ENCODE data around the gene RAB9A.

The RAB9A gene

DNA sequence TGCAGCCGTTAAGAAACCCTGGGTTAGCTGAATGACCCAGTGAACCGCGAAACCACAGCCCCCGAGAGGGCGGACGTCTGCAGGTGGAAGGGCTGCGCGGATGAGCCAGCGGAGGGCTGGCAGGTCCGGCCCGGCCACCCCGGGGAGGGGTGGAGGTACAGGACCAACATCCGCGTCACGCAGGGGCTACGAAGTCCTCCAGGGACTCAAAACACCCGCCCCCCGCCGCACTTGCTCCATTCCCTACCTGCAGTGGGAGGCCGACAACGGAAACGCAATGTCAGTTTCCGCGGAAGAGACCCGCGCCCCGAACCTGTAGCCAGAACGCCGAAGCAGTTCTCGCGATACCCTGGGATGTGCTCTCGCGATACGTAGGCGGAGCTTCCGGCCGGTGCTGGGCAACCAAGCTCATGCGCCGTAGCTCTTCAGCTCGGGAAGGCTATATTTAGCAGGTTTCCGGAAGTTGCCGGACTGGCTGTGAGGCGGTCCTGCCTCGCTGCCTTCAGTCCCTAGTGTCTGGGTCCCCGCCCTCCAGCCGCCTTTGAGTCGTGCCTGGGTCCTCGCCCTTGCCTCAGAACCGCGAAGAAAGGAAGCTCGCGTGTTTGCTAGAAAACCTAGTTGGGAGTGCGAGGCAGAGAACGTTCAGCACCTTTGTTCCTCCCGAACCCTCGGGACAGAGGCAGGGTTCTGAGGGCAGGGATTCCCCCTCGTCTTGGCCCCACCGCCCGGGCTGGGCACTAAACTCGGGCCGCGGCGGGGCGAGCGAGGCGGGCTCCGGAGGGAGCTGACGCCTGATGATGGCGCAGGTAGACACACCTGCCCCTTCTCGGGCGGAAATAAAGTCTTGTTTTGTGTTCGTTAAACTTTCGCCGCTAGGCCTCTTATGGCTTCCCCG lies 45.6 kb downstream of the RAB9A start, which contains the start of the genes OFD1 and TRAPPC2:
Gene OFD1 (plus strand): TSS at position 471 of the 895 bp plus-strand sequence. CDS start 324 bp downstream, at position 795.
Gene TRAPPC2 (minus strand): TSS at position 343 of the 895 bp plus-strand sequence. CDS start 14,657 bp downstream, outside the sequence.
- TF ChIP-seq, protein P1, sequence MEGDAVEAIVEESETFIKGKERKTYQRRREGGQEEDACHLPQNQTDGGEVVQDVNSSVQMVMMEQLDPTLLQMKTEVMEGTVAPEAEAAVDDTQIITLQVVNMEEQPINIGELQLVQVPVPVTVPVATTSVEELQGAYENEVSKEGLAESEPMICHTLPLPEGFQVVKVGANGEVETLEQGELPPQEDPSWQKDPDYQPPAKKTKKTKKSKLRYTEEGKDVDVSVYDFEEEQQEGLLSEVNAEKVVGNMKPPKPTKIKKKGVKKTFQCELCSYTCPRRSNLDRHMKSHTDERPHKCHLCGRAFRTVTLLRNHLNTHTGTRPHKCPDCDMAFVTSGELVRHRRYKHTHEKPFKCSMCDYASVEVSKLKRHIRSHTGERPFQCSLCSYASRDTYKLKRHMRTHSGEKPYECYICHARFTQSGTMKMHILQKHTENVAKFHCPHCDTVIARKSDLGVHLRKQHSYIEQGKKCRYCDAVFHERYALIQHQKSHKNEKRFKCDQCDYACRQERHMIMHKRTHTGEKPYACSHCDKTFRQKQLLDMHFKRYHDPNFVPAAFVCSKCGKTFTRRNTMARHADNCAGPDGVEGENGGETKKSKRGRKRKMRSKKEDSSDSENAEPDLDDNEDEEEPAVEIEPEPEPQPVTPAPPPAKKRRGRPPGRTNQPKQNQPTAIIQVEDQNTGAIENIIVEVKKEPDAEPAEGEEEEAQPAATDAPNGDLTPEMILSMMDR (conservative IDR thresholded peaks at IDR 0.05; ENCODE audit: control insufficient read depth, insufficient read depth, low read depth, low read length) = no peak
- H3K4me3 ChIP-seq (ENCODE audit: control insufficient read depth, low read depth, low read length) = peak within 1 kb of the TSS; percentile 91
- DNase-seq (ENCODE audit: low read depth) = peak; percentile 95

DNA sequence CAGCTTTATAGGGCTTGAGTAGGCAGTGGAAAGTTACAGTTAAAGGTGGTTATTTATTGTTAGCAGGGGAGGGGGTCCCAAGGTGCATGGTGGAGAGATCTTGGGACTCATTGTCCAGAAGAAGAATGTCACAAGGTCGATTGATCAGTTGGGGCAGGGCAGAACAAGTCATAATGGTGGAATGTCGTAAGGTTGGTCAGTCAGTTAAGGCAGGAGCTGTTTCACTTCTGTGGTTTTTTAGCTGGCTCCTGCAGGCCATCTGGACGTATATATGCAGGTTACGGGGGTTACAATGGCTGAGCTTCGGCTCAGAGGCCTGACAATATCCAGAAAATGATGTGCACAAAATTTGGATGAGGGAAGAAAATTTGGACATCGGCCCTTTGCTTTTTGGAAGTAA lies 52.8 kb downstream of the RAB9A start:
- no peak overlapping the region for H3K4me3 ChIP-seq (ENCODE audit: control insufficient read depth, low read depth, low read length)
- TF ChIP-seq, protein P1 (conservative IDR thresholded peaks at IDR 0.05; ENCODE audit: control insufficient read depth, insufficient read depth, low read depth, low read length) = no peak
- DNase-seq (ENCODE audit: low read depth) = no peak

DNA sequence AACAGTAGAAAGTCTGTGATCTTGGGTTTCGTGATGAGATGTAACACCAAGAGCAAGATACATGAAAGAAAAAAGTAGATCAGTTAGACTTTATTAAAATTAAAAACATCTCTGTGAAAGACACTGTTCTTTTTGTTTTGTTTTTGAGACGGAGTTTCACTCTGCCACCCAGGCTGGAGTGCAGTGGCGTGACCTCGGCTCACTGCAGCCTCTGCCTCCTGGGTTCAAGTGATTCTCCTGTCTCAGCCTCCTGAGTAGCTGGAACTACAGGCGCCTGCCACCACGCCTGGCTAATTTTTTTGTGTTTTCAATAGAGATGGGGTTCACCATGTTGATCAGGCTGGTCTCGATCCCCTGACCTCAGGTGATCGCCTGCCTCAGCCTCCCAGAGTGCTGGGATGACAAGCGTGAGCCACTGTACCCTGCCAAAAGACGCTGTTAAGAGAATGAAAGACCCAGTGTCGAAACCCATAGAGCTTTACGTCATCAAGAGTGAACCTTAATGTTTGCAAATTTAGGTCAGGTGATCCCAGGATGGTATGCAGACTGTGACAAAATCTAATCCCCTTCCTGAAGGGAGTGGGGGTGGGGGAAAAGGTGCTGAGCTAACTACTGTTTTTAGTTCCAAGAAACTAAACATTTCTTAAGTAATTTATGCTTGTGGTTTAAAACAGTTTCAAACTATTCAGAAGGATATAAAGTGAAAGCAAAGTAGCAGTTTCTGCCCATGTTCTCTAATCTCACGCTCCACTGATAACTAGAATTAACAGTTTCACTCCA lies 53.7 kb downstream of the RAB9A start:
- DNase-seq (ENCODE audit: low read depth) = no peak
- H3K4me3 ChIP-seq (ENCODE audit: control insufficient read depth, low read depth, low read length) = no peak overlapping the region
- TF ChIP-seq, protein P1 (conservative IDR thresholded peaks at IDR 0.05; ENCODE audit: control insufficient read depth, insufficient read depth, low read depth, low read length) = no peak

DNA sequence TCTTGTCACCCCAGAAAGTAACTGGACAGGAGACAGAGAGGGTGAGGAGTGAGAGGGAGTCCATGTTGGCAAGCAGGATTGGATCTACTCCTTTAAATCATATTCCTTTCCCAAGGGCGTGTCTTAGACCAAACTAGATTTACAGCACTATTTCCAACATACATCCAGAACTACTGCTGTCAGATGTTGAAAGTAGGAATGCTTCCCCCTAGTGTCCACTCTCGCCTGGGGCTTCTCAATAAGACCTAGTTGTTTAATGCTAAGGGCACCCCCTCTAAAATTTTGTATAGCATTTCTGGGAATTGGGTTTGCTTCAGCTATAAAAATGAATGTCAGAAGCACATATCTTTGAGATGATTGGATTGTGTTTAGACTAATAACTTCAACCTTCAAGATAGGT lies 58.9 kb downstream of the RAB9A start:
- DNase-seq (ENCODE audit: low read depth) = peak; percentile 81
- H3K4me3 ChIP-seq (ENCODE audit: control insufficient read depth, low read depth, low read length) = no peak overlapping the region
- TF ChIP-seq, protein P1 (conservative IDR thresholded peaks at IDR 0.05; ENCODE audit: control insufficient read depth, insufficient read depth, low read depth, low read length) = peak; percentile 62

DNA sequence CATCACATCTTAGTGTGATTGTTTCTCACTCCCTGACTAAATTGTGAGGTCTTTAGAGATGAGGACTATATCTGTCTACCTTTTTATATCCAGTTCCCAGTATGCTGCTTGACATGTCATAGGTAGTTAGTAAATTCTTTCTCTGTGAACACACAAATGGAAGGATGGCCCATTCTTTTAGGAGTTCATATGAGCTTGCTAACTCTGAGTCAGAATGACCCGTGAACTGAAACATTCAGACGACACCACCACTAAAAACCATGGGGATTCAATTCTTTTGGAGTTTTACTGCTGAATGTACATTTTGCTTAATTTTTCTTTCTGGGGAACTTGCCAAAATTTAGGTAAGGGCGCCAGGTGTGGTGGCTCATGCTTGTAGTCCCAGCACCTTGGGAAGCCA lies 59.6 kb downstream of the RAB9A start:
- TF ChIP-seq, protein P1 (conservative IDR thresholded peaks at IDR 0.05; ENCODE audit: control insufficient read depth, insufficient read depth, low read depth, low read length) = no peak
- DNase-seq (ENCODE audit: low read depth) = peak; percentile 43
- no peak overlapping the region for H3K4me3 ChIP-seq (ENCODE audit: control insufficient read depth, low read depth, low read length)

DNA sequence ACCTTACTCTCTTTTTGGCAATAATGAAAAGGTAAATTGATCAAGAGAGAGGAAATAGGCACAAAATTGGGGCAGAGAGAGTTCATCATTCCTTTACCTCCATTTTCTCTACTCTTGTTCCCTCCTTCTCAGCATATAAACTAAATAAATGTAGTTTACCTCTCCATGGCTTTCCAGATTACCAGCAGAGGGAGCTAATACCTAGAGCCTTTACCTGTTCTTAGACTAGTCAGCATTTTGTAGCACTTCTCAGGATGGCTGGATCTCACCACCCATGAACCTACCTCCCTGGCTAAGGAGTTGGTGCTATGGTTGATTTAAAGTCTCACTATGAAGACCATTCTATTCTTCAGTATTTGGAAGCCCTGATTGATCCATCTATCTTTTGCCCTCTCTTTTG lies 61.3 kb downstream of the RAB9A start:
- TF ChIP-seq, protein P1 (conservative IDR thresholded peaks at IDR 0.05; ENCODE audit: control insufficient read depth, insufficient read depth, low read depth, low read length) = peak; percentile 72
- DNase-seq (ENCODE audit: low read depth) = peak; percentile 64
- H3K4me3 ChIP-seq (ENCODE audit: control insufficient read depth, low read depth, low read length) = no peak overlapping the region

Data from fibroblast of mammary gland (primary cell).